Measurements from ENCODE around the gene DEGS1.

Gene DEGS1

GRCh38 chr1:224188286-224188685 is 5.2 kb downstream of the DEGS1 start:
- peaks cover 1% of the 10 kb centered on the region for H3K36me3 ChIP-seq (ENCODE audit: control insufficient read depth, insufficient read depth, low read length)
- TF ChIP-seq CTCF (IDR thresholded peaks at IDR 0.05; ENCODE audit: insufficient read depth, low read length, poor library complexity, severe bottlenecking) = no peak
- no peak overlapping the region; the same call in 1 of the 2 replicates for H3K4me3 ChIP-seq (replicated peaks; ENCODE audit: low read depth, low read length)
- H3K27me3 ChIP-seq (replicated peaks; ENCODE audit: control insufficient read depth, insufficient read depth, low read length) = no peaks in the 10 kb centered on the region
- DNase-seq (ENCODE audit: extremely low read depth, insufficient read length) = no peak

GRCh38 chr1:224189561-224189960 is 6.5 kb downstream of the DEGS1 start:
- H3K27me3 ChIP-seq (replicated peaks; ENCODE audit: control insufficient read depth, insufficient read depth, low read length) = no peaks in the 10 kb centered on the region
- H3K36me3 ChIP-seq (ENCODE audit: control insufficient read depth, insufficient read depth, low read length) = peaks cover 1% of the 10 kb centered on the region
- no peak overlapping the region for H3K4me3 ChIP-seq (replicated peaks; ENCODE audit: low read depth, low read length)
- DNase-seq (ENCODE audit: extremely low read depth, insufficient read length) = no peak
- TF ChIP-seq CTCF (IDR thresholded peaks at IDR 0.05; ENCODE audit: insufficient read depth, low read length, poor library complexity, severe bottlenecking) = no peak

- no peaks in the 10 kb centered on the region for H3K27me3 ChIP-seq (replicated peaks; ENCODE audit: control insufficient read depth, insufficient read depth, low read length)
- no peak overlapping the region for H3K4me3 ChIP-seq (replicated peaks; ENCODE audit: low read depth, low read length)
- no peak for DNase-seq (ENCODE audit: extremely low read depth, insufficient read length)
- peaks cover 1% of the 10 kb centered on the region for H3K36me3 ChIP-seq (ENCODE audit: control insufficient read depth, insufficient read depth, low read length)
- TF ChIP-seq CTCF (IDR thresholded peaks at IDR 0.05; ENCODE audit: insufficient read depth, low read length, poor library complexity, severe bottlenecking) = no peak
Observed at GRCh38 chr1:224192082-224192788, 9.2 kb downstream of the DEGS1 start.

- TF ChIP-seq CTCF (IDR thresholded peaks at IDR 0.05; ENCODE audit: insufficient read depth, low read length, poor library complexity, severe bottlenecking) = no peak
- no peaks in the 10 kb centered on the region for H3K27me3 ChIP-seq (replicated peaks; ENCODE audit: control insufficient read depth, insufficient read depth, low read length)
- DNase-seq (ENCODE audit: extremely low read depth, insufficient read length) = no peak
- peaks cover 1% of the 10 kb centered on the region for H3K36me3 ChIP-seq (ENCODE audit: control insufficient read depth, insufficient read depth, low read length)
- no peak overlapping the region for H3K4me3 ChIP-seq (replicated peaks; ENCODE audit: low read depth, low read length)
Observed at GRCh38 chr1:224193319-224193966, 10.4 kb downstream of the DEGS1 start.

GRCh38 chr1:224196813-224197600 is 14.0 kb downstream of the DEGS1 start:
- Histone ChIP-seq H3K4me3 (replicated peaks; ENCODE audit: low read depth, low read length) (no peak overlapping the region), H3K27me3 (replicated peaks; ENCODE audit: control insufficient read depth, insufficient read depth, low read length) (no peaks in the 10 kb centered on the region), H3K36me3 (ENCODE audit: control insufficient read depth, insufficient read depth, low read length) (no peaks in the 10 kb centered on the region; the same call in 1 of the 2 replicates)
- no peak for DNase-seq (ENCODE audit: extremely low read depth, insufficient read length)
- no peak for TF ChIP-seq CTCF (IDR thresholded peaks at IDR 0.05; ENCODE audit: insufficient read depth, low read length, poor library complexity, severe bottlenecking)

Measured in GM06990 (cell line).